Left ventricle myocardium superior (tissue), 1 donor: ENCODE measurements around the gene CDH13. TPM values are rescaled to one million over a fixed set of nuclear protein-coding genes. Genes with fewer than 3 reads are reported as not detected.

Experiments used
- ATAC-seq: fragments of 200-7000 bp; cut with Tn5 transposase; one replicate; pipeline ENCODE4 v1.9.1; 2020; ENCODE audit warnings: mild to moderate bottlenecking, moderate library complexity
- DNase-seq: peaks from one replicate; pipeline ENCODE4 v3.0.0-alpha.2; 2020
- intact Hi-C: fragments of 100-400 bp; cut with micrococcal nuclease; formaldehyde crosslinking; loops from one replicate; pipeline ENCODE4 v1.11.0; 2022
- total RNA-seq: library from RNA; stranded (reverse); fragmentation: NEBNext Ultra II Directional; extraction: Animal tissue kit (Norgen Biotek cat#: 25700); gene quantifications from one replicate; pipeline ENCODE4 v1.2.1, GENCODE V29; 2021
- donor health status: DM: no; HTN: yes; CAD: no; lungs with severe emphysema.

CDH13 gene
- total RNA-seq, 1 donor from 2014 or later: 167 TPM

GRCh38 chr16:83143788-83144187 is 517.0 kb downstream of the CDH13 start:
- ATAC-seq (no peak), DNase-seq (no peak)
- intact Hi-C loops: no loop called here

GRCh38 chr16:83145297-83145696 is 518.5 kb downstream of the CDH13 start:
- intact Hi-C loops: no loop called here
- ATAC-seq: peak; percentile 53
- no peak for DNase-seq

GRCh38 chr16:83147244-83147643 is 520.5 kb downstream of the CDH13 start:
- intact Hi-C loops: no loop called here

DNA sequence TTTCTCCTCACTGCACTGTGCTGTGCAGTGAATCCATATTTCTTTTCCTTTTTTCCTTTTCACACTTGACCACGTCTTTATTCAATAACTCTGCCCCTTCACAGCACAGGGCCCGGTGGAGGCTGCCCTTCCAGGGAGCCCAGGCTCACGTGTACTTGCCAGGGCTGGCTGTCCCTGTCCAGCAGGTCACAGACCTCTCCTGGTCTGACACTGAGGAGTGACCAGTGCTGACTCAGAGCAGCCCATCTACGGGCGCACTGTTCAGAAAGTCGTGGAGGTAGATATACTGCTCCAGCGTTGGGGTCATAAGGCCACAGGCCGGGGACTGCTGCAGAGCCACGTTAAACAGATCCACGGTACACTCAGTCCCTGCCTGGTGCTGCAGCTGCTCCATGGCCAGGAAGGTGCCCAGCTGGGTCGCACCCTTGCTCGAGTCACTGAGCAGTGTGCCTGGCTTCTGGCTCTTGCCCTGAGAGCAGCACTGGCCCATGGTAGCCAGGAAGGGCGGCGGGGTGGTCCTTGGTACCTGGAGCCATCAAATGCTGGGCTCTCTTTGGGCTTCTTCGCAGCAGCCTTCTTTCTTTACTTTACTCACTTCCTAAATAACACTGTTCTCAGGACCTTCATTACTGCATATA is 531.7 kb downstream of the CDH13 start:
- intact Hi-C loops: no loop called here
- ATAC-seq: no peak
- DNase-seq: no peak

More at GRCh38 chr16:83147244-83147643, 520.5 kb downstream of the CDH13 start:
- ATAC-seq: no peak
- no peak for DNase-seq

DNA sequence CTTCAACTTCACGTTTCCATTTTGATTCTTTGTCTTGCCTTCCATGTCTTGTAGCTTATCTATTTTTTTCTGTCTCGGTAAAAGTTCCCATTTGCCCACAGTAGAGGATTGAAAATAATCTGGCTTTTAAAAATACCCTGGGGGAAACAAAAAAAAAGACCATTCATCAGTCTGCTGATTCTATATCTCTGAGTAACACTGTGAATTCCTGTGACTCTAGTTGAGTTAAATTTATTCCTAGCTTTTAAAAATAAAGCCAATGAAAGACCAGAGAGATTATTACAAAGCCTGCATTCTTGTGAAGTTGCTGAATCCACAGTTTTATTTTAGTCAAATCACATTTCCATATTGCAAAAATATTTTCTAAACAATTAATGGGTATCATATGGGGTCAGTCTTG is 532.3 kb downstream of the CDH13 start:
- ATAC-seq: no peak
- DNase-seq: no peak
- intact Hi-C loops: no loop called here

DNA sequence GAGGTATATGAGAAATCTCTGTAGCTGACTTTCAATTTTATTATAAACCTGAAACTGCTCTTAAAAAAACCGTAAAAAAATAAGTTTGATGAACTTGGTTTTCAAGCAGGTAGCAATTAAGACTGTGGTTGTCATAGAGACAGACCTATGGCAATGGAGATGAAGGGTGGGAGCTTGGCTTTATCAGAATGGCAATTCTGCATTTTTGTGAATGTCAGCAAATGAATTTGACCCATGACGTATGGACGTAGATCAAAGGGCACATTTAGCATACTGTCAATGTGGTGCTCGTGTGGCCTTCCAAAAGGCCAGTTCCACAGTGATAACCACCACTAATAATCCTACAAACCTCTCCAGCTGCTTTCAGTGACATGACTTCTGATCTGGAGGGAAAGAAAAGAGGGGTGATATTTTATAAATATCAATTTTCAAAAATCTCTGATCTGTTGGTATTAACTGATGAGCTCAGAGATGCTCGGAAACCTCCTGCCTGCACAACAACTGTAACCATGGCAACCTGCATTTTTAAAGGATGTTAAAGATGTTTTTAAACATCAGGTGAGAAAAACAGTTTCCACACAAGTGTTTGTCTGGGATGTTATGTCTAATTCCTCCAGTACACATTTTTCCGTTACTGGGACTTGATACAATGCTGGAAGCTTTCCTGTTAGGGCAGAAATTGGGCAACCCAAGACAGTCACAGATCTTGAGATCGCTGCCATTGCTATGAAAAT is 533.7 kb downstream of the CDH13 start:
- DNase-seq (no peak), ATAC-seq (no peak)
- intact Hi-C loops: no loop called here

GRCh38 chr16:83162791-83163190 is 536.0 kb downstream of the CDH13 start:
- no peak for ATAC-seq
- intact Hi-C loops: no loop called here
- no peak for DNase-seq

DNA sequence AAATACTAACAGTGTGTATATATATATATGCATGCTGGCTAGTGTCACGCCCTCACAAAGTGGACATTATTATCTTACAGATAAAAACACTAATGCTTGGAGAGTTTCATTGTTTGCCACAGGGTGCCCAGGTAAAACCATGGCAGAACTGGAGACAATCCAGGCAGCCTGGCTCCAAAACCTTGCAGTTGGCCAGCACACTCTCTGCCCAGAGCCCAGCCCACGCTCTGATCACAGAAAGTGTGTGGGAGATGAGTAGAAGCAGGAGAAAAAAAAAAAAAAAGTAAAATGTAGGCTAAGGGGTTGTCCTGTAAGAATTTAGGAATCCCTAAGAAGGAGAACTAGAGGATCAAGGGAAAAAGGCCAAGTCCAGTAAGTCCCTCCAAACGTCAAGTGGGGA is 538.0 kb downstream of the CDH13 start:
- no peak for DNase-seq
- intact Hi-C loops: no loop called here
- no peak for ATAC-seq

DNA sequence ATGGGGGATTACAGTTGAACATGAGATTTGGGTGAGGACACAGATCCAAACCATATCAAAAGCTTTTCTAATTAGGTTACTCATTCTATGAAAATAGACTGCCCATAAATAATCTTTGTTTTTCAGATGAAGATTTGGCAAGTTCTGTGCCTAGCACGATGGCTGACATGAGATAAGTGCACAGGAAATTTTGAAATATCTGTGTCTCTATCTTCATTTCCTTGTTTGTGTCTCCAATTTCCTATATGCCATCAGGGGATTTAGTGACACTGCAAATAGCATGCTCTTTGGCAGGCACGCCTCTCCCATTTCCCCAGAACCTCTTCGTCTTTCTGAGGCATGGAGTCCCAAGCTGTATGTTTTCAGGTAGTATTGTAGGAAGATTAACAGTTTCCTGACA is 544.6 kb downstream of the CDH13 start:
- intact Hi-C loops: no loop called here
- no peak for ATAC-seq
- DNase-seq: no peak

DNA sequence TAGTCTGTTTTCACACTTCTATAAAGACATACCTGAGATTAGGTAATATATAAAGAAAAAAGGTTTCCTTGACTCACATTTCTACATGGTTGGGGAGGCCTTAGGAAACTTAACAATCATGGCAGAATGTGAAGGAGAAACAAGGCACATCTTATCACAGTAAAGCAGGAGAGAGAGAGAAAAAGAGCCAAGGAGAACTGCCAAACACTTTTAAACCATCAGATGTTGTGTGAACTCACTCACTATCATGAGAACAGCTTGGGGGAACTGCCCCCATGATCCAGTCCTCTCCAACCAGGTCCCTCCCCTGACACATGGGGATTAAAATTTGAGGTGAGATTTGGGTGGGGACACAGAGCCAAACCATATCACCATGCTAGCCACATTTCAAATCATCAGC is 547.9 kb downstream of the CDH13 start:
- DNase-seq (no peak), ATAC-seq (no peak)
- intact Hi-C loops: no loop called here

- DNase-seq (no peak), ATAC-seq (no peak)
- intact Hi-C loops: no loop called here
Measured at GRCh38 chr16:83176802-83177201, 550.0 kb downstream of the CDH13 start.

GRCh38 chr16:83185902-83186301 is 559.1 kb downstream of the CDH13 start:
- ATAC-seq (no peak), DNase-seq (no peak)
- intact Hi-C loops: no loop called here

DNA sequence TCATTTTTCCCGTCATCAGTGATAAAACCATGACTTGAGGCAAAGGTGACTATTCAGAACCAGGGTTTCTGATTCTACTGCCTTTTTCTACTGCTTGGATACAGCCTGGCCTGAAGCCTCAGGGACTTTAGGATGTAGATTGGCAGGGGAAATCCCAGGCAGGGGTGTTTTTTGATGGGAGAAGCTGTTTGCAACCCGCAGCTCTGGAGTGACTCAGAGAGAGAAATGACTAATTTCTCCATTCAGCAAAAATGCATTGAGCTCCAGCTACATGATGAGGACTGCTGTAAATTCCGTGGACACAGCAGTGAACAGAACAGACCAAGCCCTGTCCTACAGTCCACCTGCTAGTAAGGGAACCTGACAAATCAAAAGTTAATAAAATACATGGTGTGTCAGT is 560.6 kb downstream of the CDH13 start:
- no peak for ATAC-seq
- intact Hi-C loops: no loop called here
- no peak for DNase-seq

GRCh38 chr16:83196796-83197195 is 570.0 kb downstream of the CDH13 start:
- intact Hi-C loops: no loop called here
- ATAC-seq: no peak

GRCh38 chr16:83197450-83197849 is 570.7 kb downstream of the CDH13 start:
- ATAC-seq (no peak), DNase-seq (no peak)
- intact Hi-C loops: no loop called here

More at GRCh38 chr16:83196796-83197195, 570.0 kb downstream of the CDH13 start:
- DNase-seq: no peak

DNA sequence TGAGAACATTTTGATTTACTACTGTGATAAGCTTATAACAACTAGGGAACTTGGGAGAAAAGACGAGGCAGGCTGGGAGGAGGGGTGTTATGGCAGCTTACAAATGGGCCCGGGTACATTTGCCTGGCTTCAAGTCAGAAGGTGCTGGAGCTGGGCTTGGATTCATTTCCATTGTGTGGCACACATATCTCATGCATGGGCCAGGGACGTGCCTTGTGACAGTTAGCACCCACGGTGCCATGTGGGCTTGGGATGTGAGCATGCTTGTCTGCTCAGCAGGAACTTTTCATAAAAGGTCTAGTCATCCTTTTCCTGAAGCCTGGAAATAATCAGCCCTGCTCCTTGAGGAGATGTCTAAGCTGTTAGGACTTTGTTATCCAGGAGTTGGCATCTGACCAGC is 572.2 kb downstream of the CDH13 start:
- ATAC-seq: no peak
- intact Hi-C loops: no loop called here
- no peak for DNase-seq

GRCh38 chr16:83200005-83200779 is 573.4 kb downstream of the CDH13 start:
- DNase-seq: peak; percentile 32
- intact Hi-C loops: no loop called here
- peak; percentile 58 for ATAC-seq

- ATAC-seq (no peak), DNase-seq (no peak)
- intact Hi-C loops: no loop called here
Measured at GRCh38 chr16:83201748-83202147, 575.0 kb downstream of the CDH13 start.

GRCh38 chr16:83205896-83206295 is 579.1 kb downstream of the CDH13 start:
- no peak for DNase-seq
- intact Hi-C loops: no loop called here
- ATAC-seq: no peak

GRCh38 chr16:83206426-83206825 is 579.7 kb downstream of the CDH13 start:
- ATAC-seq (no peak), DNase-seq (no peak)
- intact Hi-C loops: no loop called here
